ENCODE results near the gene DEGS1. TPM values are rescaled to one million over a fixed set of nuclear protein-coding genes. Genes with fewer than 3 reads are reported as not detected.

Gene DEGS1
- total and polyA plus RNA-seq, 9 donors: 35.7 to 113 (median 47.3) TPM

DNA sequence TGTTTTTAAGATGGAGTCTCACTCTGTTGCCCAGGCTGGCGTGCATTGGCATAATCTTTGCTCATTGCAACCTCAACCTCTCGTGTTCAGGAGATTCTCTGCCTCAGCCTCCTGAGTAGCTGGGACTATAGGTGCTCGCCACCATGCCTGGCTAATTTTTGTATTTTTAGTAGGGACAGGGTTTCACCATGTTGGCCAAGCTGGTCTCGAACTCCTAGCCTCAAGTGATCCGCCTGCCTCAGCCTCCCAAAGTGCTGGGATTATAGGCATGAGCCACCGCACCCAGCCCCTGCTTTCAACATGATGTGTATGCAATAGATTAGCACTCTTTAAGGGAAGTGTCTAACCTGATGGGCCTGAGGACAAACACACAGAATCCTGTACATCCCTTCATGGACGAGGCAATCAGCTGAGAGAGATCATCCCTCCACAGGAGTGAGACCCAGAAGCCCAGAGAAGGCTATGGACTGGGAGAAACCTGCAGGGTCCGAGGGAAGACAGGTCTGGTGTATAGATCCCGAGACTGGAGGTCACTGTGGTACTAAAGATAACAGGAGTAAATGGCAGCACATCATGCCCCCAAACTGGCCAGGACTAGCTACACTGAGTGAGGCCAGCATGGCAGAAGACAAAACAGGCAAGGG lies 5.6 kb upstream of the DEGS1 start:
- Histone ChIP-seq H3K9me3 (no peaks in the 10 kb centered on the region), H3K27ac (no peak overlapping the region), H3K4me3 (no peak overlapping the region), H3K4me1 (ENCODE audit: insufficient read depth) (no peaks in the 10 kb centered on the region), H3K27me3 (no peaks in the 10 kb centered on the region), H3K36me3 (no peaks in the 10 kb centered on the region)
- DNase-seq: no peak
- intact Hi-C loops (cut with DNase I): no loop called here
- 90 to 92% (median 90%) methylated on average over 9 of the region's 9 CpGs for WGBS, 3 donors
- TF ChIP-seq POLR2A (IDR thresholded peaks at IDR 0.05): no peak
- no peak for TF ChIP-seq EP300 (IDR thresholded peaks at IDR 0.05)

DNA sequence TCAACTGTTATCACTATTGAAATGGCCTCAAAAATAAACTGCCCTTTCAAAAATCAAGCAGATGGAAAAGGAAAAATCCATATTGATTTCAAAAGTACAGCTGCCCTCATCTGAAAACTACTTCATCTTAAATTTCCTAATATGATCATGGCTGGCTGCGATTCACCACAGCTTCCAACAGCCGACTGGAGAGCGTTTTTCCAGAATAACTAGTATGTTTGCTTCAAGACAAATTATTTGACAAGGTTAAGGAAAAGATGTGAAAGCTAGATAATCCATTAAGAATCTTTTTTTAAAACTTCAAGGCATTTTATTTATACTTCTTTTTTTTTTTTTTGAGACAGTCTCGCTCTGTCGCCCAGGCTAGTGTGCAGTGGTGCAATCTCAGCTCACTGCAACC lies 4.1 kb upstream of the DEGS1 start:
- no peak overlapping the region for H3K4me3 ChIP-seq
- no peaks in the 10 kb centered on the region for H3K36me3 ChIP-seq
- H3K27me3 ChIP-seq: no peaks in the 10 kb centered on the region
- no peaks in the 10 kb centered on the region for H3K4me1 ChIP-seq (ENCODE audit: insufficient read depth)
- no peaks in the 10 kb centered on the region for H3K9me3 ChIP-seq
- TF ChIP-seq EP300 (IDR thresholded peaks at IDR 0.05) (no peak), POLR2A (IDR thresholded peaks at IDR 0.05) (no peak)
- TF ChIP-seq, protein P1, sequence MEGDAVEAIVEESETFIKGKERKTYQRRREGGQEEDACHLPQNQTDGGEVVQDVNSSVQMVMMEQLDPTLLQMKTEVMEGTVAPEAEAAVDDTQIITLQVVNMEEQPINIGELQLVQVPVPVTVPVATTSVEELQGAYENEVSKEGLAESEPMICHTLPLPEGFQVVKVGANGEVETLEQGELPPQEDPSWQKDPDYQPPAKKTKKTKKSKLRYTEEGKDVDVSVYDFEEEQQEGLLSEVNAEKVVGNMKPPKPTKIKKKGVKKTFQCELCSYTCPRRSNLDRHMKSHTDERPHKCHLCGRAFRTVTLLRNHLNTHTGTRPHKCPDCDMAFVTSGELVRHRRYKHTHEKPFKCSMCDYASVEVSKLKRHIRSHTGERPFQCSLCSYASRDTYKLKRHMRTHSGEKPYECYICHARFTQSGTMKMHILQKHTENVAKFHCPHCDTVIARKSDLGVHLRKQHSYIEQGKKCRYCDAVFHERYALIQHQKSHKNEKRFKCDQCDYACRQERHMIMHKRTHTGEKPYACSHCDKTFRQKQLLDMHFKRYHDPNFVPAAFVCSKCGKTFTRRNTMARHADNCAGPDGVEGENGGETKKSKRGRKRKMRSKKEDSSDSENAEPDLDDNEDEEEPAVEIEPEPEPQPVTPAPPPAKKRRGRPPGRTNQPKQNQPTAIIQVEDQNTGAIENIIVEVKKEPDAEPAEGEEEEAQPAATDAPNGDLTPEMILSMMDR (IDR thresholded peaks at IDR 0.05): no peak
- no peak overlapping the region for H3K27ac ChIP-seq
- intact Hi-C loops (cut with DNase I): no loop called here
- 93 to 94% (median 93%) methylated on average over 5 of the region's 5 CpGs for WGBS, 3 donors
- no peak for DNase-seq

DNA sequence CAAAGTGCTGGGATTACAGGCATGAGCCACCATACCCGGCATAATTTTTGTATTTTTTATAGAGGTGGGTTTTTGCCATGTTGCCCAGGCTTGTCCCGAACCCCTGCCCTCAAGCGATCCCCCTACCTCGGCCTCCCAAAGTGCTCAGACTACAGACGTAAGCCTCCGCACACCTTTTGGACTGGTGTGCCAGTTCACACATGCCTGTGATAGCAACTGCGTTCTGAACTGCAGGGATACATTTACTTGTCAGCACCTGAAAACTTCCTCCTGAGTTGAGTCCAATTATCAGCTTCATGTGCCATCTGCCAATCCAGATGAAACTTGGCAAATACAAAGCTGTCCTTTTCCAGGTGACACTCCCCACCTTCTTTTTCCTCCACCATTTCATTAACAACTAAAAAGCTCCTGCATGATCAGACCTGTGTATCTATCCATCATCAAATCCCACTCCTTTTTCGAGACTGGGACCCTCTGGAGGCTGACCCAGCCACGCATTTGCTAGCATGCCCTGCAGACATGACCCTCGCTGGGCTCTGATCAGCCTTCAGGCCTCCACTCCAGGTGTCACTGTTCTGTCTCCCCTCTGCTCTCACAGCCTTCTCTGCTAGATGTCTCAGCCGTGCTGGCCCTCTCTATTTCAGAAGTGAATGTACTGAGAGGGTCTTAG lies 2.1 kb upstream of the DEGS1 start:
- H3K4me3 ChIP-seq: no peak overlapping the region
- no peaks in the 10 kb centered on the region for H3K9me3 ChIP-seq
- H3K4me1 ChIP-seq (ENCODE audit: insufficient read depth): peaks cover 4% of the 10 kb centered on the region
- 92 to 96% (median 95%) methylated on average over 11 of the region's 11 CpGs for WGBS, 3 donors
- no peaks in the 10 kb centered on the region for H3K27me3 ChIP-seq
- H3K36me3 ChIP-seq: no peaks in the 10 kb centered on the region
- no peak overlapping the region for H3K27ac ChIP-seq
- TF ChIP-seq POLR2A (IDR thresholded peaks at IDR 0.05) (no peak), EP300 (IDR thresholded peaks at IDR 0.05) (no peak)
- TF ChIP-seq, protein P1 (IDR thresholded peaks at IDR 0.05): no peak
- intact Hi-C loops (cut with DNase I): loop anchor here in 1 of 4 donors (5.0 kb wide), 1 partner anchor 1936 kb away; no protein-coding TSS in a partner anchor
- DNase-seq: no peak

DNA sequence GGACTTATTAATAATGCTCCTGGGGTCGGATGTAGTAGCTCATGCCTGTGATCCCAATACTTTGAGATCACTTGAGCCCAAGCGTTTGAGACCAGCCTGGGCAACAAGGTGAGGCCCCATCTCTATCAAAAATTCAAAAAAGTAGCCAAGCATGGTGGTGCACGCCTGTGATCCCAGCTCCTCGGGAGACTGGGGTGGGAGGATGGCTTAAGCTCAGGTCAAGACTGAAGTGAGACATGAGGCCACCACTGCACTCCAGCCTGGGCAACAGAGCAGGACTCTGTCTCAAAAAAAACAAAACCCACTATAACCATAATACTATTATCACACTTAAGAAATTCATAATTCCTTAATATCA lies 1.6 kb upstream of the DEGS1 start:
- no peak for DNase-seq
- Histone ChIP-seq H3K27me3 (no peaks in the 10 kb centered on the region), H3K4me1 (ENCODE audit: insufficient read depth) (peaks cover 4% of the 10 kb centered on the region), H3K36me3 (no peaks in the 10 kb centered on the region), H3K27ac (no peak overlapping the region), H3K9me3 (no peaks in the 10 kb centered on the region), H3K4me3 (no peak overlapping the region)
- no peak for TF ChIP-seq POLR2A (IDR thresholded peaks at IDR 0.05)
- TF ChIP-seq, protein P1 (IDR thresholded peaks at IDR 0.05): no peak
- no peak for TF ChIP-seq EP300 (IDR thresholded peaks at IDR 0.05)
- intact Hi-C loops (cut with DNase I): loop anchor here in 1 of 4 donors (5.0 kb wide), 1 partner anchor 1936 kb away; no protein-coding TSS in a partner anchor
- 90 to 92% (median 91%) methylated on average over 4 of the region's 4 CpGs for WGBS, 3 donors

Measured in ovary (tissue), 9 donors.